Bronchial epithelial cell (primary cell): Measurements from ENCODE around the gene GTF2I. TPM values are rescaled to one million over a fixed set of nuclear protein-coding genes. Genes with fewer than 3 reads are reported as not detected.
A peak's percentile ranks its signal among the peaks of the same experiment; 100 is the strongest.
"Not testable (repeated sequence)": the region's sequence is repeated elsewhere in the genome, so short reads cannot be mapped to it uniquely, and the experiment has no call there.

ENCODE experiments used
- DNase-seq: peaks from one replicate; pipeline ENCODE4 v3.0.0-alpha.2; 2010; ENCODE audit warnings: low read depth
- FAIRE-seq: peaks from 2 replicates; lab custom pipeline; 2011; peaks lifted over from hg19 to GRCh38; lab: Jason Lieb, UNC
- H3K27me3 ChIP-seq: 2 replicates; pipeline ENCODE4 v1.5.1; 2011; ENCODE audit warnings: low read length; ENCODE audit not compliant: control insufficient read depth, insufficient read depth
- H3K36me3 ChIP-seq: 2 replicates; pipeline ENCODE4 v1.5.1; 2011; ENCODE audit warnings: low read length; ENCODE audit not compliant: control insufficient read depth, insufficient read depth
- H3K4me3 ChIP-seq: 2 replicates; pipeline ENCODE4 v1.5.1; 2011; ENCODE audit warnings: mild to moderate bottlenecking, low read depth, low read length, control low read depth
- total RNA-seq: library from RNA; depleted of rRNA; stranded (reverse); fragments of >200 nt; gene quantifications from 2 replicates; pipeline ENCODE4 v1.2.1, GENCODE V29; 2014
- TF ChIP-seq, protein P1 (sequence below): IDR thresholded peaks from 2 replicates; pipeline ENCODE4 v1.5.1; 2011; ENCODE audit warnings: mild to moderate bottlenecking, moderate library complexity, low read length, control low read depth, inconsistent platforms; ENCODE audit not compliant: insufficient read depth, severe bottlenecking

GTF2I gene
- total RNA-seq, 1 donor from 2014 or later: 46.1 TPM

DNA sequence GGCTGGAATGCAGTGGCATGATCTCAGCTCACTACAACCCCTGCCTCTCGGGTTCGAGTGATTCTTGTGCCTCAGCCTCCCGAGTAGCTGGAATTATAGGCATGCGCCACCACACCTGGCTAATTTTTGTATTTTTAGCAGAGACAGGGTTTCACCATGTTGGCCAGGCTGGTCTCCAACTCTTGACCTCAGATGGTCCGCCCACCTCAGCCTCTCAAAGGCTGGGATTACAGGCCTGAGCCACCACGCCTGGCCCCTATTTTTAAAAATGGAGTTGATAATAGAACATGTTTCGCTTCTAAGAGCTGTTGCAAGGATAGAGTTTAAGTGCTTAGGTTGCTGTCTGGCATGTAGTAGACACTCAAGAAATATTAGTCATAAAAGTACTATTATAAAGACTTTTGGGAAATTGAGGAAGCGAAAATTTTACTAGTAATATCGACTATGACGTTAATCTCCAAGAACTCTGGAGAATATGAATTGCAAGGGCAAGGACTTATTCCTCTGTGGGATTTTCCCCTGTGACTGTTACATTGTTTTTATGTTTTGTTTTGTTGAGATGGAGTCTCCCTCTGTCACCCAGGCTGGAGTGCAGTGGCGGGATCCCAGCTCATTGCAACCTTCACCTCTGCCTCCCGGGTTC lies 7.9 kb downstream of the GTF2I start:
- FAIRE-seq: no peak

GRCh38 chr7:74667013-74667412 lies 9.5 kb downstream of the GTF2I start:
- not testable (repeated sequence) for H3K36me3 ChIP-seq, H3K4me3 ChIP-seq, H3K27me3 ChIP-seq, DNase-seq, FAIRE-seq

More for the DNA sequence above, 7.9 kb downstream of the GTF2I start:
- TF ChIP-seq, protein P1, sequence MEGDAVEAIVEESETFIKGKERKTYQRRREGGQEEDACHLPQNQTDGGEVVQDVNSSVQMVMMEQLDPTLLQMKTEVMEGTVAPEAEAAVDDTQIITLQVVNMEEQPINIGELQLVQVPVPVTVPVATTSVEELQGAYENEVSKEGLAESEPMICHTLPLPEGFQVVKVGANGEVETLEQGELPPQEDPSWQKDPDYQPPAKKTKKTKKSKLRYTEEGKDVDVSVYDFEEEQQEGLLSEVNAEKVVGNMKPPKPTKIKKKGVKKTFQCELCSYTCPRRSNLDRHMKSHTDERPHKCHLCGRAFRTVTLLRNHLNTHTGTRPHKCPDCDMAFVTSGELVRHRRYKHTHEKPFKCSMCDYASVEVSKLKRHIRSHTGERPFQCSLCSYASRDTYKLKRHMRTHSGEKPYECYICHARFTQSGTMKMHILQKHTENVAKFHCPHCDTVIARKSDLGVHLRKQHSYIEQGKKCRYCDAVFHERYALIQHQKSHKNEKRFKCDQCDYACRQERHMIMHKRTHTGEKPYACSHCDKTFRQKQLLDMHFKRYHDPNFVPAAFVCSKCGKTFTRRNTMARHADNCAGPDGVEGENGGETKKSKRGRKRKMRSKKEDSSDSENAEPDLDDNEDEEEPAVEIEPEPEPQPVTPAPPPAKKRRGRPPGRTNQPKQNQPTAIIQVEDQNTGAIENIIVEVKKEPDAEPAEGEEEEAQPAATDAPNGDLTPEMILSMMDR: no peak
- no peaks in the 10 kb centered on the region for H3K27me3 ChIP-seq
- H3K4me3 ChIP-seq: no peak overlapping the region
- peaks cover 7% of the 10 kb centered on the region for H3K36me3 ChIP-seq
- DNase-seq: no peak

GRCh38 chr7:74667520-74667919 lies 10.0 kb downstream of the GTF2I start:
- not testable (repeated sequence) for H3K4me3 ChIP-seq, FAIRE-seq, DNase-seq, H3K27me3 ChIP-seq, H3K36me3 ChIP-seq

DNA sequence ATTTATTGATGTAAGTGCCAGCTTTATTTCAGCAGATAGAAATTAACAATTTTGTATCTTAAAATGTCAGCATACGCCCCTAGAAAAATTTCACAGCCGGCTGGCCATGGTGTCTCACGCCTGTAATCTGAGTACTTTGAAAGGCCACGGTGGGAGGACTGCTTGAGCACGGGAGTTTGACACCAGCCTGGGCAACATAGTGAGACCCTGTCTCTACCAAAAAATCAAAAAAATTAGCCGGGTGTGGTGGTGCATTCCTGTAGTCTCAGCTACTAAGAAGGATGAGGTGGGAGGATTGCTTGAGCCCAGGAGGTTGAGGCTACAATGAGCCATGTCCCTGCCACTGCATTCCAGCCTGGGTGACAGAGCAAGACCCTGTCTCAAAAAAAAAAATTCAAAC lies 14.1 kb downstream of the GTF2I start:
- TF ChIP-seq, protein P1: no peak
- Histone ChIP-seq H3K4me3 (no peak overlapping the region), H3K36me3 (peaks cover 1% of the 10 kb centered on the region), H3K27me3 (no peaks in the 10 kb centered on the region)
- FAIRE-seq (no peak), DNase-seq (no peak)

- Histone ChIP-seq H3K4me3 (no peak overlapping the region), H3K27me3 (no peaks in the 10 kb centered on the region), H3K36me3 (no peaks in the 10 kb centered on the region)
- FAIRE-seq (no peak), DNase-seq (no peak)
- TF ChIP-seq, protein P1: no peak
Observed at GRCh38 chr7:74672343-74672915, 14.9 kb downstream of the GTF2I start.

- TF ChIP-seq, protein P1: no peak
- peak; percentile 47 for FAIRE-seq
- Histone ChIP-seq H3K4me3 (no peak overlapping the region), H3K27me3 (no peaks in the 10 kb centered on the region), H3K36me3 (no peaks in the 10 kb centered on the region)
- DNase-seq: peak; percentile 94
Observed at GRCh38 chr7:74674166-74674565, 16.6 kb downstream of the GTF2I start.
